ENCODE data around the gene TSKS.

DNA sequence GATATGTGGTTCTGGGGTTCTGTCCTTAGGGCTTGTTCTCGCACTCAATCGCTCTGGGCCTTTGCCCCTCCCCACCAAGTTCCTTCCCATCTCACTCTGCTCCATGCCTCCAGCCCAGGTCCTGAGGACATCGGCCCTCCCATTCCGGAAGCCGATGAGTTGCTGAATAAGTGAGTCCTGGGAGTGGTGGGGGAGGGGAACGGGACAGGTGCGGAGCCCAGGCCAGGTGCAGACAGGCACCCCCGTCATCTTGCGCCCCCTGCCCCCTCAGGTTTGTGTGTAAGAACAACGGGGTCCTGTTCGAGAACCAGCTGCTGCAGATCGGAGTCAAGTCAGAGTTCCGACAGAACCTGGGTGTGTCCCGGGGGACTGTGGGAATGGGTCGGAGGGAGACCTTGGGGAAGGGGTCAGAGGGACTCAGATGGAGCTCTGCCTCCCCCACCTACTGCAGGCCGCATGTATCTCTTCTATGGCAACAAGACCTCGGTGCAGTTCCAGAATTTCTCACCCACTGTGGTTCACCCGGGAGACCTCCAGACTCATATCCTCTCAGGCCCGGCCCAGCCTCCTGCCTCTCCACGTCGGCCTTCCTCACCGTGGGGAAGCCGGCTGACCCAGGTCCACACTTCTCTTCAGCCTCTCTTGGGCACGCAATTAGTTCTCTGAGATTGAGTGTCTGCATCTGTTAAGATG, 39.9 kb upstream of the TSKS start:
- TF ChIP-seq, protein P1, sequence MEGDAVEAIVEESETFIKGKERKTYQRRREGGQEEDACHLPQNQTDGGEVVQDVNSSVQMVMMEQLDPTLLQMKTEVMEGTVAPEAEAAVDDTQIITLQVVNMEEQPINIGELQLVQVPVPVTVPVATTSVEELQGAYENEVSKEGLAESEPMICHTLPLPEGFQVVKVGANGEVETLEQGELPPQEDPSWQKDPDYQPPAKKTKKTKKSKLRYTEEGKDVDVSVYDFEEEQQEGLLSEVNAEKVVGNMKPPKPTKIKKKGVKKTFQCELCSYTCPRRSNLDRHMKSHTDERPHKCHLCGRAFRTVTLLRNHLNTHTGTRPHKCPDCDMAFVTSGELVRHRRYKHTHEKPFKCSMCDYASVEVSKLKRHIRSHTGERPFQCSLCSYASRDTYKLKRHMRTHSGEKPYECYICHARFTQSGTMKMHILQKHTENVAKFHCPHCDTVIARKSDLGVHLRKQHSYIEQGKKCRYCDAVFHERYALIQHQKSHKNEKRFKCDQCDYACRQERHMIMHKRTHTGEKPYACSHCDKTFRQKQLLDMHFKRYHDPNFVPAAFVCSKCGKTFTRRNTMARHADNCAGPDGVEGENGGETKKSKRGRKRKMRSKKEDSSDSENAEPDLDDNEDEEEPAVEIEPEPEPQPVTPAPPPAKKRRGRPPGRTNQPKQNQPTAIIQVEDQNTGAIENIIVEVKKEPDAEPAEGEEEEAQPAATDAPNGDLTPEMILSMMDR (IDR thresholded peaks at IDR 0.05), result no peak
- no peak for TF ChIP-seq POLR2A (IDR thresholded peaks at IDR 0.05)
